Smooth muscle cell of bladder (primary cell): ENCODE measurements around the gene ERICH3. TPM values are rescaled to one million over a fixed set of nuclear protein-coding genes. Genes with fewer than 3 reads are reported as not detected.

Source experiments
- total RNA-seq: library from RNA; depleted of rRNA; stranded (reverse); fragments of >200 nt; gene quantifications from 2 replicates; pipeline ENCODE4 v1.2.3, GENCODE V29; 2014

The ERICH3 gene, protein sequence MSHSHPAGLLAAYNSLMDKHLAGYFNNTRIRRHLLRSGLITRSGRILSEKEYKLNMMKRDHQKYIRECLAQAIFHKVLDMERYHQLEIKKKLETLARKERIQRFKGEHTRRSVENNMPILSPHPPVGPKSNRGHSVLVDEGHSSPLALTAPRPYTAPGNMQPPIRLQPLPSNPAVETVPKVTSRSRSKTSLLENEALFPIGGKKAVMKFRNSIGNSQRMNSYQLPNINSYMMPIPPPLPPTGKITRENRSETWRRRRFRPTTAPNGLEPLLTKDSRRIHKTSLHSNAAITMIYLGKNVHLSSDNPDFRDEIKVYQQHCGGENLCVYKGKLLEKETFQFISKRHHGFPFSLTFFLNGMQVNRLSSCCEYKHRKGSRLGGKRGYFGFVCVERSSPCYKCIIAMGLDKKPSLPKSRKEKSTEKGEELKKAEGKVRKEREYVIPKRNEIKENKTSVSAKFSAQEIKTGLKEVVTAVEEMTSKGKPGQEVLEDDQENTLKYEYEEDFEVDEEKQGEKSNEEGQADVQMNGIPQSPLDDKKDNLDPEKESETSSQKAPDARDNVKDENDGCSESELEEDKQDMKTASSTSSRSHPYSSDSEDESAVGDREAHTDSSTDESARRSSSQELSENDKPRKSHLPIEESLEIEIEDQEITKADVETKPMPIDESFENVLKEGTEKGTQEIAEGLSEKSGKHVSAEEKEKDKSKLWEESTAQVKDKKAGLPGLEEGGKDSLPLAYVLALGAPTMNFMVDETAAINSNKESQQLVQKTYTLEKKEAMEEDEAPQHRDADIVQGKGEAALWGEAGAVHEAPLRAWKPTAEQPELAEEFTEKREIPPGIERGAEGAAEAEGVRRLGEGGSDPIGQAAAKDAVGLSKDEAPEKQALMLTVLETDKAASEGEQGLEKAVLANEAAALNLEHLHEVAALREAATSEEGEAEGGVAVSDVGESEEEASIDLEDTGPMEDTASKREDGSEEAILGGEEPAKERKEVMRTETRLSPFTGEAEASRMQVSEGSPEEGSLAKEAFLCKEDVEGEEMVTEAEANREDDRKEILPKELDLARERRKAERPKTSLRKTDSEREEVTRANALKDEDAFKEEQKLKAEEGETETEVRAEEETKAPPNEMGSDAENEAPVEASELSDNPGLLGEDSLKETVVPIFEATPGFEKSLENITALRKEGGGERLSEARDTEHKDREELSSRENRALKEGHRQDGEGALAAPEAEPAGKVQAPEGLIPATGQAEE (N-terminal part only)
- not detected in 2 replicates for total RNA-seq

DNA sequence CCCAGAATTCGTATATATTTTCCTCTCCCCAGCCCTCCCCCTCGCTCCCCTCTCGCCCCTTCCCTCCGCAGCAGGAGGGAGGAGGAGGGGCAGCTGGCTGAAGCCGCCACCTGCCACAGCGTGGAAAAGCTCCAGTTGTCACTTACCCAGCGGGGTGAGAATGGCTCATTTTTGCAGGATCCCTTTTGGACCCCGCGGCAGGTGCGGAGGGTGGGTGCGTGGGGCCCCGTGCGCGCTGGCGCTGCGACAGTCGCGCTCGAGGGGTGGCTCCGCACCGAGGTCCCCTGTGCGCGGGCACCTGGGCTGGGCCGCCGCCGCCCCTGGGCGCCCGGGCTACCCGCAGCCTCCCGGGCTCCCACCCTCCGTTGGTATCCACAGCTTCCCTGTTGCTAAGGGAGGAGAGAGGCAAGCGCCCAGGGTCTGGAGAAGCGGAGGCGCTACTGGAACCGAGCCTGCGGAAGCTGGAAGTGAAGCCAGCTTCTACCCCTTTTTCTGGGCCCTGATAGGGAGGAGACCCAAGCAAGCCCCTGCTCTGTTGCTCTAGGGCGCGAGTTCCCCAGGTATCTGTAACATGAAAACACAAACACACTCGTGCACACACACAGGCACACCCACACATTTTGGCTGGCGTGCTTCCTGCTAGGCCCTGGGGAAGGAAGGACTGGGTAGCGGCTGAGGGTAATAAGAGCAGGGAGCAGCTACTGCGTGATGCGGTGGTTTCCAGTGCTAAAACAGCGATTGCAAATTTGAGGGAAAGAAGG lies at the start of gene ERICH3:
Gene ERICH3, minus strand, starts transcription at position 442 of the 761 bp plus-strand sequence. Its CDS starts 273 bp downstream, at position 169.

Other genes starting within 250 kb of the ERICH3 start
- not detected in 2 replicates for gene LRRC53, start 161.2 kb downstream of the ERICH3 start, total RNA-seq
- gene CRYZ, start 59.3 kb upstream of the ERICH3 start, total RNA-seq = 19.5 and 39.5 TPM in 2 replicates
- 15.4 and 18.3 TPM in 2 replicates for gene TYW3, start 59.4 kb upstream of the ERICH3 start, total RNA-seq